ENCODE data around the gene NUDT1. TPM values are rescaled to one million over a fixed set of nuclear protein-coding genes. Genes with fewer than 3 reads are reported as not detected.

Gene NUDT1
- total RNA-seq, 2 experiments from 2014 or later: 88.4 to 117 TPM

- TF ChIP-seq CTCF (conservative IDR thresholded peaks at IDR 0.05; ENCODE audit: low read length): no peak
- TF ChIP-seq EZH2phosphoT487 (IDR thresholded peaks at IDR 0.05; ENCODE audit: borderline replicate concordance, low read depth, low read length): no peak
- H4K20me1 ChIP-seq (ENCODE audit: insufficient read depth, low read length): no peaks in the 10 kb centered on the region
- intact Hi-C loops (cut with micrococcal nuclease; ENCODE audit: unreplicated experiment): no loop called here
- peaks cover 6% of the 10 kb centered on the region for H3K9me3 ChIP-seq (ENCODE audit: low read length)
- DNase-seq (ENCODE audit: low spot score): no peak
- no peak overlapping the region for H3K4me3 ChIP-seq (ENCODE audit: low read depth, low read length, poor library complexity, severe bottlenecking)
- peaks cover 10% of the 10 kb centered on the region for H3K4me1 ChIP-seq (ENCODE audit: insufficient read depth, low read length, poor library complexity, severe bottlenecking)
- no peak overlapping the region for H2AFZ ChIP-seq (ENCODE audit: low read length)
- no peak overlapping the region for H3K4me2 ChIP-seq (ENCODE audit: low read length)
- peaks cover 78% of the 10 kb centered on the region for H3K36me3 ChIP-seq (ENCODE audit: insufficient read depth, low read length)
- H3K27ac ChIP-seq (ENCODE audit: low read depth, low read length, poor library complexity, severe bottlenecking): no peak overlapping the region
- CTCF ChIA-PET (ENCODE audit: unreplicated experiment): interaction anchor here (0.6 kb wide), 1 partner anchor 261 kb away, joined by 3 read pairs; no protein-coding TSS in a partner anchor
- no peaks in the 10 kb centered on the region for H3K9me2 ChIP-seq (ENCODE audit: insufficient read depth, low read length)
- POLR2A ChIA-PET: no interaction called here
- H3K79me2 ChIP-seq (ENCODE audit: insufficient read depth, low read depth, low read length): no peaks in the 10 kb centered on the region
- BruUV-seq (replicated peaks): no TSS peak
These were observed 42.0 kb upstream of the NUDT1 start for GRCh38 chr7:2199956-2200583.

- BruUV-seq (replicated peaks): no TSS peak
- Histone ChIP-seq H3K4me3 (ENCODE audit: low read depth, low read length, poor library complexity, severe bottlenecking) (no peak overlapping the region), H3K79me2 (ENCODE audit: insufficient read depth, low read depth, low read length) (no peaks in the 10 kb centered on the region), H3K4me2 (ENCODE audit: low read length) (no peak overlapping the region), H3K36me3 (ENCODE audit: insufficient read depth, low read length) (peaks cover 73% of the 10 kb centered on the region), H3K27ac (ENCODE audit: low read depth, low read length, poor library complexity, severe bottlenecking) (no peak overlapping the region), H2AFZ (ENCODE audit: low read length) (no peak overlapping the region), H3K9me2 (ENCODE audit: insufficient read depth, low read length) (no peaks in the 10 kb centered on the region), H3K9me3 (ENCODE audit: low read length) (peaks cover under 1% of the 10 kb centered on the region; the same call in 1 of the 2 replicates), H3K4me1 (ENCODE audit: insufficient read depth, low read length, poor library complexity, severe bottlenecking) (peaks cover 10% of the 10 kb centered on the region), H4K20me1 (ENCODE audit: insufficient read depth, low read length) (no peaks in the 10 kb centered on the region)
- TF ChIP-seq EZH2phosphoT487 (IDR thresholded peaks at IDR 0.05; ENCODE audit: borderline replicate concordance, low read depth, low read length) (no peak), CTCF (conservative IDR thresholded peaks at IDR 0.05; ENCODE audit: low read length) (no peak)
- POLR2A ChIA-PET: no interaction called here
- CTCF ChIA-PET (ENCODE audit: unreplicated experiment): interaction anchor here (0.6 kb wide), 1 partner anchor 261 kb away, joined by 3 read pairs; no protein-coding TSS in a partner anchor
- intact Hi-C loops (cut with micrococcal nuclease; ENCODE audit: unreplicated experiment): no loop called here
- no peak for DNase-seq (ENCODE audit: low spot score)
These were observed 41.4 kb upstream of the NUDT1 start for GRCh38 chr7:2200584-2200980.

- peaks cover 10% of the 10 kb centered on the region for H3K4me1 ChIP-seq (ENCODE audit: insufficient read depth, low read length, poor library complexity, severe bottlenecking)
- H4K20me1 ChIP-seq (ENCODE audit: insufficient read depth, low read length): no peaks in the 10 kb centered on the region
- intact Hi-C loops (cut with micrococcal nuclease; ENCODE audit: unreplicated experiment): no loop called here
- H3K36me3 ChIP-seq (ENCODE audit: insufficient read depth, low read length): peaks cover 68% of the 10 kb centered on the region
- no peaks in the 10 kb centered on the region for H3K9me2 ChIP-seq (ENCODE audit: insufficient read depth, low read length)
- POLR2A ChIA-PET: no interaction called here
- no peak for DNase-seq (ENCODE audit: low spot score)
- TF ChIP-seq EZH2phosphoT487 (IDR thresholded peaks at IDR 0.05; ENCODE audit: borderline replicate concordance, low read depth, low read length) (no peak), CTCF (conservative IDR thresholded peaks at IDR 0.05; ENCODE audit: low read length) (no peak)
- H2AFZ ChIP-seq (ENCODE audit: low read length): no peak overlapping the region
- H3K9me3 ChIP-seq (ENCODE audit: low read length): no peaks in the 10 kb centered on the region
- H3K27ac ChIP-seq (ENCODE audit: low read depth, low read length, poor library complexity, severe bottlenecking): no peak overlapping the region
- BruUV-seq (replicated peaks): no TSS peak
- no peak overlapping the region for H3K4me3 ChIP-seq (ENCODE audit: low read depth, low read length, poor library complexity, severe bottlenecking)
- no peaks in the 10 kb centered on the region for H3K79me2 ChIP-seq (ENCODE audit: insufficient read depth, low read depth, low read length)
- CTCF ChIA-PET (ENCODE audit: unreplicated experiment): no interaction called here
- H3K4me2 ChIP-seq (ENCODE audit: low read length): no peak overlapping the region
These were observed 40.9 kb upstream of the NUDT1 start for GRCh38 chr7:2201128-2201527.
